ENCODE data around the gene FAM227B.

The FAM227B gene

GRCh38 chr15:49328941-49329340 is 291.7 kb downstream of the FAM227B start:
- Histone ChIP-seq H3K36me3 (ENCODE audit: control insufficient read depth, insufficient read depth, low read length) (no peaks in the 10 kb centered on the region), H3K27ac (ENCODE audit: low read depth, low read length) (peak overlapping the region; percentile 73), H3K27me3 (ENCODE audit: control insufficient read depth, insufficient read depth, low read length) (no peaks in the 10 kb centered on the region), H3K9me3 (ENCODE audit: control insufficient read depth, insufficient read depth, low read length) (no peaks in the 10 kb centered on the region), H3K9ac (ENCODE audit: low read depth, low read length) (no peak overlapping the region), H3K4me3 (ENCODE audit: low read depth, low read length) (peak overlapping the region; percentile 16; the same call in 1 of the 2 replicates), H3K4me1 (ENCODE audit: control insufficient read depth, insufficient read depth, low read length) (peaks cover 38% of the 10 kb centered on the region)

DNA sequence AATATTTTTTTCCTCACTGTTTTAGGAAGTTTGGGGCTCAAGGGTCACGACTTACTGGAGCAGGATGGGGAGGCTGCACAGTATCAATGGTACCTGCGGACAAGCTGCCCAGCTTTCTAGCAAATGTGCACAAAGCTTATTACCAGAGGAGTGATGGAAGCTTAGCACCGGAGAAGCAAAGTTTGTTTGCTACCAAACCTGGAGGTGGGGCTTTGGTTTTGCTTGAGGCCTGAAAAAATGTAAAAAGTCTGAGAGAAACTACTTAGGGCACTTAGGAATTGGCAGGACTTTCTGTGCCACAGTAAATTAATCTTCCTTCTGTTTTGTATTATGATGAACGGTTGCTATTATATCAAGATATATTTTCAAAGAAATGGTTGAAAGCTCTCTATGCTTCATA is 292.7 kb downstream of the FAM227B start:
- Histone ChIP-seq H3K36me3 (ENCODE audit: control insufficient read depth, insufficient read depth, low read length) (no peaks in the 10 kb centered on the region), H3K27ac (ENCODE audit: low read depth, low read length) (peak overlapping the region; percentile 73), H3K27me3 (ENCODE audit: control insufficient read depth, insufficient read depth, low read length) (no peaks in the 10 kb centered on the region), H3K4me3 (ENCODE audit: low read depth, low read length) (no peak overlapping the region), H3K9ac (ENCODE audit: low read depth, low read length) (no peak overlapping the region), H3K9me3 (ENCODE audit: control insufficient read depth, insufficient read depth, low read length) (no peaks in the 10 kb centered on the region), H3K4me1 (ENCODE audit: control insufficient read depth, insufficient read depth, low read length) (peaks cover 47% of the 10 kb centered on the region)

DNA sequence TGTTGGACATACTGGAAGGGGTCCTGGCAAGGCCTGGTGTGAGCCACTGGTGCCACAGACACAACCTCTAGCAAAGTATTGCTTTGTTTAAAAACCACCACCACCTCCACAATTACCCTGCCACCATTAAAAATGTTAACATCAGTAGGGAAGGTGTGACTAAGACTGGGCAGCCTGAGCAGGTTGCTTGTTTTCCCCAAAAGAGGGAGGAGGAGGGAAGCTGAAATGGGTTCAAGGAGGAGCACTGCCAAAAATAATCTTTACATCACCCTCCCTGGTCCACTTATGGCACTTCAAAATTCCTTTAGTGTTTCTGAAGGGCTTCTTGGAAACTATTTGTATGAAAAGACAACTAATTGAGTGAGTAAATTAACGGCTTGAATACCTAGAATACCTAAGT is 297.4 kb downstream of the FAM227B start:
- no peaks in the 10 kb centered on the region for H3K27me3 ChIP-seq (ENCODE audit: control insufficient read depth, insufficient read depth, low read length)
- no peaks in the 10 kb centered on the region for H3K9me3 ChIP-seq (ENCODE audit: control insufficient read depth, insufficient read depth, low read length)
- H3K9ac ChIP-seq (ENCODE audit: low read depth, low read length): no peak overlapping the region
- no peak overlapping the region for H3K4me3 ChIP-seq (ENCODE audit: low read depth, low read length)
- peaks cover 27% of the 10 kb centered on the region for H3K4me1 ChIP-seq (ENCODE audit: control insufficient read depth, insufficient read depth, low read length)
- H3K36me3 ChIP-seq (ENCODE audit: control insufficient read depth, insufficient read depth, low read length): 0 out of 2 replicates have a peak, but pooled peaks cover 4% of the 10 kb centered on the region
- no peak overlapping the region for H3K27ac ChIP-seq (ENCODE audit: low read depth, low read length)

DNA sequence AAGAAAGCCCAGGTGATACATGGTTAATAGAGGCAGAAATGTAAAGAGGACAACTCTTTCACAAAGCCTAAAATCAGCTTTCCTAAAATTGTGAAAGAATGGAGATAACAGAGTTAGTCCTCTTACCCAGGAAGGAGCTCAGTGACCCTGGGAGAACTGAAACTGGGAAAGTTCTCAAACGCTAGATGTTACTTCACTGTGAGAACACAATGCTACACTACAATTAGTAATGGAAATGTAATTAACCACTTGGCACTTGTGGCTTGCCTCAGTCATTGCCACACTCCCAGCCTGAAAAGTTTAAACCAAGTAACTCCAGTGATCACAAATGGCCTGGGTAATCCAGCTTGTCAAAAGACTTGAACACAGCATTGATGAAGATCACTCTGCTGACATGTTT is 300.3 kb downstream of the FAM227B start:
- no peak overlapping the region for H3K4me3 ChIP-seq (ENCODE audit: low read depth, low read length)
- no peak overlapping the region for H3K27ac ChIP-seq (ENCODE audit: low read depth, low read length)
- 0 out of 2 replicates have a peak, but pooled peaks cover 4% of the 10 kb centered on the region for H3K36me3 ChIP-seq (ENCODE audit: control insufficient read depth, insufficient read depth, low read length)
- H3K4me1 ChIP-seq (ENCODE audit: control insufficient read depth, insufficient read depth, low read length): peaks cover 22% of the 10 kb centered on the region
- no peak overlapping the region for H3K9ac ChIP-seq (ENCODE audit: low read depth, low read length)
- H3K27me3 ChIP-seq (ENCODE audit: control insufficient read depth, insufficient read depth, low read length): no peaks in the 10 kb centered on the region
- H3K9me3 ChIP-seq (ENCODE audit: control insufficient read depth, insufficient read depth, low read length): no peaks in the 10 kb centered on the region

GRCh38 chr15:49315391-49315823 is 305.2 kb downstream of the FAM227B start:
- H3K36me3 ChIP-seq (ENCODE audit: control insufficient read depth, insufficient read depth, low read length): 0 out of 2 replicates have a peak, but pooled peaks cover 4% of the 10 kb centered on the region
- H3K4me3 ChIP-seq (ENCODE audit: low read depth, low read length): no peak overlapping the region
- H3K27ac ChIP-seq (ENCODE audit: low read depth, low read length): peak overlapping the region; percentile 13
- peaks cover 13% of the 10 kb centered on the region for H3K4me1 ChIP-seq (ENCODE audit: control insufficient read depth, insufficient read depth, low read length)
- no peak overlapping the region for H3K9ac ChIP-seq (ENCODE audit: low read depth, low read length)
- no peaks in the 10 kb centered on the region for H3K9me3 ChIP-seq (ENCODE audit: control insufficient read depth, insufficient read depth, low read length)
- no peaks in the 10 kb centered on the region for H3K27me3 ChIP-seq (ENCODE audit: control insufficient read depth, insufficient read depth, low read length)

GRCh38 chr15:49314716-49315115 is 305.9 kb downstream of the FAM227B start:
- H3K9ac ChIP-seq (ENCODE audit: low read depth, low read length): no peak overlapping the region
- H3K9me3 ChIP-seq (ENCODE audit: control insufficient read depth, insufficient read depth, low read length): no peaks in the 10 kb centered on the region
- 0 out of 2 replicates have a peak, but pooled peaks cover 3% of the 10 kb centered on the region for H3K36me3 ChIP-seq (ENCODE audit: control insufficient read depth, insufficient read depth, low read length)
- no peak overlapping the region for H3K27ac ChIP-seq (ENCODE audit: low read depth, low read length)
- H3K27me3 ChIP-seq (ENCODE audit: control insufficient read depth, insufficient read depth, low read length): no peaks in the 10 kb centered on the region
- H3K4me3 ChIP-seq (ENCODE audit: low read depth, low read length): no peak overlapping the region
- peaks cover 13% of the 10 kb centered on the region for H3K4me1 ChIP-seq (ENCODE audit: control insufficient read depth, insufficient read depth, low read length)

DNA sequence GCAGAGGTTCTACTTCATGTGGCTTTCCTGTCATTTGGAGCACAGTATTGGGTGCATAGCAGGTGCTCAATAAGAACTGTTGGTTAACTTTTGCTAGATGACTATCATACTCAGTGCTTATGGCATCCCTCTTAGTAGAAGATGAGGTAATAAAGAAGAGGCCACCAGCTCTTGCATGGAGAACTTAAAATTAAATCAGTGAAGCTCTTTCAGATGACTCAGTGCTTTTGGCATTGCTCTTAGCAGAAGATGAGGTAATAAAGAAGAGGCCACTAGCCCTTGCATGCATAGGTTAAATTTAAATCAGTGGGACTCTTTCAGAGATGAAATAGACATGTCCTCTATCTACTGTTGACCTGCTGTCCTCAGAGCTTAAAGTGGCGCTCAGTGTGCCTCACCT is 307.0 kb downstream of the FAM227B start:
- Histone ChIP-seq H3K27me3 (ENCODE audit: control insufficient read depth, insufficient read depth, low read length) (no peaks in the 10 kb centered on the region), H3K27ac (ENCODE audit: low read depth, low read length) (no peak overlapping the region), H3K4me3 (ENCODE audit: low read depth, low read length) (no peak overlapping the region), H3K9ac (ENCODE audit: low read depth, low read length) (no peak overlapping the region), H3K36me3 (ENCODE audit: control insufficient read depth, insufficient read depth, low read length) (no peaks in the 10 kb centered on the region), H3K4me1 (ENCODE audit: control insufficient read depth, insufficient read depth, low read length) (peaks cover 13% of the 10 kb centered on the region), H3K9me3 (ENCODE audit: control insufficient read depth, insufficient read depth, low read length) (no peaks in the 10 kb centered on the region)

DNA sequence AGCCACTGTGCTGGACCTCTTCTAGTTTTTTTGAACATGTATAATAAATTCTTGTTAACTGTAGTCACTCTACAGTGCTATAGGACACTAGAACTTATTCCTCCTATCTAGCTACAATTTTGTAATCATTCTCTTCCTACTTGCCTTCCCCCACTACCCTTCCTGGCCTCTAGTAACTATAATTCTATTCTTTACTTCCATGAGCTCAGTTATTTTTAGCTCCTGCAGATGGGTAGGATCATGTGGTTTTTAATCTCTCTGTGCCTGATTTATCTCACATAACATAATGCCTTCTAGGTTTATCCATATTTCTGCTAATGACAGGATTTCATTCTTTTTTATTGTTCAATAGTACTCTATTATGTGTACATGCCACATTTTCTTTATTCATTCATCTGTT is 310.7 kb downstream of the FAM227B start:
- Histone ChIP-seq H3K4me3 (ENCODE audit: low read depth, low read length) (no peak overlapping the region), H3K9ac (ENCODE audit: low read depth, low read length) (no peak overlapping the region), H3K27me3 (ENCODE audit: control insufficient read depth, insufficient read depth, low read length) (no peaks in the 10 kb centered on the region), H3K4me1 (ENCODE audit: control insufficient read depth, insufficient read depth, low read length) (no peaks in the 10 kb centered on the region; the same call in 1 of the 2 replicates), H3K36me3 (ENCODE audit: control insufficient read depth, insufficient read depth, low read length) (no peaks in the 10 kb centered on the region), H3K9me3 (ENCODE audit: control insufficient read depth, insufficient read depth, low read length) (no peaks in the 10 kb centered on the region), H3K27ac (ENCODE audit: low read depth, low read length) (no peak overlapping the region)

- no peaks in the 10 kb centered on the region for H3K4me1 ChIP-seq (ENCODE audit: control insufficient read depth, insufficient read depth, low read length)
- peaks cover 3% of the 10 kb centered on the region; the same call in 1 of the 2 replicates for H3K36me3 ChIP-seq (ENCODE audit: control insufficient read depth, insufficient read depth, low read length)
- no peak overlapping the region for H3K27ac ChIP-seq (ENCODE audit: low read depth, low read length)
- no peak overlapping the region for H3K9ac ChIP-seq (ENCODE audit: low read depth, low read length)
- no peaks in the 10 kb centered on the region for H3K27me3 ChIP-seq (ENCODE audit: control insufficient read depth, insufficient read depth, low read length)
- no peaks in the 10 kb centered on the region for H3K9me3 ChIP-seq (ENCODE audit: control insufficient read depth, insufficient read depth, low read length)
- no peak overlapping the region for H3K4me3 ChIP-seq (ENCODE audit: low read depth, low read length)
These were observed 311.9 kb downstream of the FAM227B start for GRCh38 chr15:49308686-49309085.

- Histone ChIP-seq H3K4me1 (ENCODE audit: control insufficient read depth, insufficient read depth, low read length) (no peaks in the 10 kb centered on the region), H3K27me3 (ENCODE audit: control insufficient read depth, insufficient read depth, low read length) (no peaks in the 10 kb centered on the region), H3K9ac (ENCODE audit: low read depth, low read length) (no peak overlapping the region), H3K4me3 (ENCODE audit: low read depth, low read length) (no peak overlapping the region), H3K27ac (ENCODE audit: low read depth, low read length) (no peak overlapping the region), H3K9me3 (ENCODE audit: control insufficient read depth, insufficient read depth, low read length) (no peaks in the 10 kb centered on the region), H3K36me3 (ENCODE audit: control insufficient read depth, insufficient read depth, low read length) (peaks cover 3% of the 10 kb centered on the region; the same call in 1 of the 2 replicates)
These were observed 314.1 kb downstream of the FAM227B start for GRCh38 chr15:49306551-49306950.

- Histone ChIP-seq H3K9ac (ENCODE audit: low read depth, low read length) (no peak overlapping the region), H3K27ac (ENCODE audit: low read depth, low read length) (no peak overlapping the region)
These were observed 317.6 kb downstream of the FAM227B start for GRCh38 chr15:49303003-49303402.

More at GRCh38 chr15:49303003-49303402, 317.6 kb downstream of the FAM227B start:
- Histone ChIP-seq H3K9me3 (ENCODE audit: control insufficient read depth, insufficient read depth, low read length) (no peaks in the 10 kb centered on the region), H3K4me1 (ENCODE audit: control insufficient read depth, insufficient read depth, low read length) (no peaks in the 10 kb centered on the region), H3K4me3 (ENCODE audit: low read depth, low read length) (no peak overlapping the region), H3K36me3 (ENCODE audit: control insufficient read depth, insufficient read depth, low read length) (peaks cover 3% of the 10 kb centered on the region; the same call in 1 of the 2 replicates), H3K27me3 (ENCODE audit: control insufficient read depth, insufficient read depth, low read length) (no peaks in the 10 kb centered on the region)
